Endothelial cell (in vitro differentiated cells): ENCODE results near the gene TIMP2. TPM values are rescaled to one million over a fixed set of nuclear protein-coding genes. Genes with fewer than 3 reads are reported as not detected.

Experiments used
- DNase-seq: peaks from one replicate; pipeline ENCODE4 v3.0.0; 2021; ENCODE audit warnings: low spot score
- H3K27ac Mint-ChIP-seq: one replicate; pipeline ENCODE4 v1.8.0; 2021; ENCODE audit warnings: mixed read lengths, inconsistent platforms; ENCODE audit not compliant: unreplicated experiment
- H3K27me3 Mint-ChIP-seq: one replicate; pipeline ENCODE4 v1.8.0; 2021; ENCODE audit warnings: mild to moderate bottlenecking, moderate library complexity, mixed read lengths, inconsistent platforms; ENCODE audit not compliant: unreplicated experiment
- H3K36me3 Mint-ChIP-seq: one replicate; pipeline ENCODE4 v1.8.0; 2021; ENCODE audit warnings: mild to moderate bottlenecking, low read depth, mixed read lengths, inconsistent platforms; ENCODE audit not compliant: unreplicated experiment
- H3K4me1 Mint-ChIP-seq: one replicate; pipeline ENCODE4 v1.8.0; 2021; ENCODE audit warnings: mild to moderate bottlenecking, mixed read lengths, inconsistent platforms; ENCODE audit not compliant: unreplicated experiment
- H3K4me3 Mint-ChIP-seq: one replicate; pipeline ENCODE4 v1.8.0; 2021; ENCODE audit warnings: mild to moderate bottlenecking, mixed read lengths, inconsistent platforms; ENCODE audit not compliant: unreplicated experiment
- H3K9me3 Mint-ChIP-seq: one replicate; pipeline ENCODE4 v1.8.0; 2021; ENCODE audit warnings: mixed read lengths, inconsistent platforms; ENCODE audit not compliant: unreplicated experiment
- CTCF ChIP-seq: fragments of 200-600 bp; sonication (generic); IDR thresholded peaks from one replicate; pipeline ENCODE4 v1.5.0; 2021; ENCODE audit warnings: antibody characterized with exemption; ENCODE audit not compliant: unreplicated experiment
- total RNA-seq: library from RNA; stranded (reverse); fragmentation: NEBNext Ultra II Directional; extraction: Animal tissue kit (Norgen Biotek cat#: 25700); gene quantifications from one replicate; pipeline ENCODE4 v1.2.1, GENCODE V29; 2021; ENCODE audit not compliant: unreplicated experiment

The TIMP2 gene
- total RNA-seq, 1 donor from 2014 or later = 41.5 TPM

DNA sequence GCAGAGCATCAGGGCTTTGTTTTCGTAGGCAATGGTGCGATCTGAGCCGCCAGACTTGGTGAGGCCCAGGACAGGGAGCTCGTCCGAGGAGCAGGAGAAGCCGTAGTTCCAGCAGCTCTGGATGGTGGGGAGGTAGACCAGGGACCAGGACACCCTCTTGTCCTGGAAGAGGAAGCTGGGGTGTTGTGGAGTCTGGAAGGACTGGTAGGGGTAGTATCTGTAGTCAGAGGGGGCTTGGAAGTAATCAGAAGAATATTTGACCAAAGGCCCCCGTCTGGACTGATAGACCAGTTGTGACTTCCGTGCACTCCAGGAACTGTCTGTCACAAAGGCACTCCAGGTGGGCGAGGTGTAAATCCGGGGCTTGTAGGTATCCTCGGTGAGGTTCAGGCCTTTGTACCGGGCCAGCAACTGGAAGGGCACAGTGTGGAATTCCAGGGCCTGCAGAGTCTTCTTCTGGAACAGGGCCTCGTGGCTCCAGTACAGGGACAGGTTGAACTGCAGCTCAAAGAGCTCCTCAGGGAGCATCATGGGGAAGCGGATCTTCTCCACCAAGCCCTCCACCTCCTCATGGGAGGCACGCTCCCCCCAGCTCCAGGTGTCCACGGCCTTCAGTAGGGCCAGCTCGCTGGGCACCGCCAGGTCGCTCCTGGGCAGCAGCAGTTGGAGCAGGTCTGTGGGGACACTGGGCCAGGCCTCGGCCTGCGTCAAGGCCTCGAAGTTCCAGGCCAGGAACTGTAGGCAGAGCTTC is 46.7 kb upstream of the TIMP2 start:
- H3K9me3 Mint-ChIP-seq = no peaks in the 10 kb centered on the region
- H3K27me3 Mint-ChIP-seq = peaks cover 3% of the 10 kb centered on the region
- no peaks in the 10 kb centered on the region for H3K36me3 Mint-ChIP-seq
- H3K4me3 Mint-ChIP-seq = no peak overlapping the region
- TF ChIP-seq CTCF = no peak
- no peak for DNase-seq
- peaks cover 17% of the 10 kb centered on the region for H3K4me1 Mint-ChIP-seq
- H3K27ac Mint-ChIP-seq = no peak overlapping the region

GRCh38 chr17:78970834-78971755 is 45.9 kb upstream of the TIMP2 start:
- Mint-ChIP-seq H3K9me3 (no peaks in the 10 kb centered on the region), H3K4me3 (no peak overlapping the region), H3K27me3 (peaks cover 3% of the 10 kb centered on the region), H3K36me3 (no peaks in the 10 kb centered on the region), H3K27ac (peak overlapping the region; percentile 24), H3K4me1 (peaks cover 17% of the 10 kb centered on the region)
- peak; percentile 84 for TF ChIP-seq CTCF
- DNase-seq = peak; percentile 83

GRCh38 chr17:78969865-78970264 is 44.7 kb upstream of the TIMP2 start:
- no peaks in the 10 kb centered on the region for H3K9me3 Mint-ChIP-seq

DNA sequence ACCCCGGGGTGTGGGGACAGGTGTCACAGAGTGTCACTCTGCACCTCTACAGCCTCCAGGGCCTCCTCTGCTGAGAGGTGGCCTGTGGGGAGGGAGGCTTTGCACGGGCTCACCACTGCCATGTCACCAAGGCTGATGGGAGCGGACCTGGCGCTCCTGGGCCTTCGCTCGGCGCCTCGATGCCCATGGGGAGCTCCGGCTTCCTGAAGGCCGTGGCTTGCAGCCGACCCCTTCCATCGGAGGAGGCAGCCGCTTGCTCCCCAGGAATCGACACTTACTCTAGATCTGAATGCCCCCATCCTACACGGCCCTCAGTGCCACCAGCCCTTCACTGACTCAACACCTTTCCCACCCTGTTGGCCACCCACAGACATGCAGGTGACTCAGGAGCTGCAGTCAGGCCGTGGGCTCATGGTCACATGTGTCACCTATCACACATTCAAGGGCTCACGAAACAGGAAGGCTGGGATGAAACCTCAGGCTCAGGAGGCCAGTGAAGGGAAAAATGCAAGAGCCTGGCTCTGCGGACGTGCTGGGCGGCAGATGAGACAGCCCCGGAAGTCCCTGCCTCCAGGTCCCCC is 42.7 kb upstream of the TIMP2 start:
- Mint-ChIP-seq H3K36me3 (no peaks in the 10 kb centered on the region), H3K9me3 (no peaks in the 10 kb centered on the region), H3K4me1 (peaks cover 8% of the 10 kb centered on the region), H3K4me3 (no peak overlapping the region), H3K27ac (no peak overlapping the region), H3K27me3 (peaks cover 3% of the 10 kb centered on the region)
- TF ChIP-seq CTCF = no peak
- no peak for DNase-seq

More at GRCh38 chr17:78969865-78970264, 44.7 kb upstream of the TIMP2 start:
- Mint-ChIP-seq H3K4me3 (no peak overlapping the region), H3K4me1 (peaks cover 14% of the 10 kb centered on the region), H3K27ac (no peak overlapping the region), H3K36me3 (no peaks in the 10 kb centered on the region), H3K27me3 (peaks cover 3% of the 10 kb centered on the region)
- TF ChIP-seq CTCF = no peak
- DNase-seq = no peak
